GM19397 (cell line): Measurements from ENCODE around the gene BFSP2.
A peak's percentile ranks its signal among the peaks of the same experiment; 100 is the strongest.

Experiments used
- ATAC-seq: cut with Tn5 transposase; IDR thresholded peaks from one replicate; pipeline ENCODE4 v1.9.1; 2021; ENCODE audit warnings: mild to moderate bottlenecking, moderate library complexity; ENCODE audit not compliant: unreplicated experiment

The BFSP2 gene

DNA sequence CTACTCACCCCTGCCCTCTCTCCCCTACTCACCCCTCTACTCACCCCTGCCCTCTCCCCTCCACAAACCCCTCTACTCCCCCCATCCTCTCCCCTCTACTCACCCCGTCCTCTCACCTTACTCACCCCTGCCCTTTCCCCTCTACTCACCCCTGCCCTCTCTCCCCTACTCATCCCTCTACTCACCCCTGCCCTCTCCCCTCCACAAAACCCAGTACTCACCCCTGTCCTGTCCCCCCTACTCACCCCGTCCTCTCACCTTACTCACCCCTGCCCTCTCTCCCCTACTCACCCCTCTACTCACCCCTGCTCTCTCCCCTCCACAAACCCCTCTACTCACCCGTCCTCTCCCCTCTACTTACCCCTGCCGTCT lies 14.2 kb downstream of the BFSP2 start:
- ATAC-seq, result no peak

DNA sequence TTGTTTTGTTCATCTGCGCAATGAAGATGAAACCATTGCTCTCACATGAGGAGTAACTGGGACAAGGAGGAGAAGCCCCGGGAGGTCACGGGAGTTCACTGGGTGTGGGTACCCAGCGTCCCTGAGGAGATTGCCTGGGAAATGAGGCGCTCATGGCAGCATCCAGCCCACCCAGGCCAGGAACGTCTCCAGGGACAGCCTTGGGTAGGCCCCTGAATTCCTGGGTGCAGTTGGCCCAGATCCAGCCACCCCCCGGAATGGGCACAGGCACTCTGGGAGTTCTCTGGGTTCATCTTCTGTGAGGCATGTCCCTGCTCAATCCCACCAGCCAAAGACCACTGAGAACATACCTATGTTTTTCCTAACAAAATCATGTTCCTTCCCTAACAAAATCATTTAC lies 18.5 kb downstream of the BFSP2 start:
- no peak for ATAC-seq

DNA sequence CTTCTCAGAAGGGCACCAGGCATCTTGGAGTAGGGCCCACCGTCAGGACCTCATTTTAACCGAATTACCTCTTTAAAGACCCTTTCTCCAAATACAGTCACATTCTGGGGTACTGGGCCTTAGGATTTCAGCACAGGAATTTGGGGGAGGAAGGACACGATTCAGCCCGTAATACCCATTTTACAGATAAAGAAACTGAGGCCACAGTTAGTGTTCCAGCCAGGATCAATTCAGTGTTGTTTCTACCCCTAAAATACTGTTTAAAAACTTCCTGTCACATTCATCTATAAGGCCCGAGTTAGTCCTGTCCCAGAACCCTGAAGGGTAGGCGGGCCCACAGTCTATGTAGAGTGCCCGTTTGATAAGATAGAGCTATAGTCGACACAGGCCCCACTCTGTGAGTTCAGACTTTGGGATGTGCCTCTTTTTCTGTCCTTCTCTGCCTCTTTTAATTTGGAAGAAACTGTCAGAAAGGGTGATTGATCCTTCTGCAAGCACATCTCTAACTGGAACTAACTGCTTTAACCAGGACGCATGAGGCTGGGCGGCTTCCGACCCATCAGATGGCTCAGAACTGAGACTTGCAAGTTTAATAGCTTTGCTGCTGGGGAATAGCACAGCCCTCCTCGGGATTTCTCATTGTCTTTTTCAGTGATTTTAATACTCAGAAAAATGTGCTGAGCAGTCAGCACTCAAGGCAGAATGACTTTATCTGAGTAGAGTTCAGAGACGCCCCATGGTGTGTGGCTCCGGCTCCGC lies 19.5 kb downstream of the BFSP2 start:
- no peak for ATAC-seq

DNA sequence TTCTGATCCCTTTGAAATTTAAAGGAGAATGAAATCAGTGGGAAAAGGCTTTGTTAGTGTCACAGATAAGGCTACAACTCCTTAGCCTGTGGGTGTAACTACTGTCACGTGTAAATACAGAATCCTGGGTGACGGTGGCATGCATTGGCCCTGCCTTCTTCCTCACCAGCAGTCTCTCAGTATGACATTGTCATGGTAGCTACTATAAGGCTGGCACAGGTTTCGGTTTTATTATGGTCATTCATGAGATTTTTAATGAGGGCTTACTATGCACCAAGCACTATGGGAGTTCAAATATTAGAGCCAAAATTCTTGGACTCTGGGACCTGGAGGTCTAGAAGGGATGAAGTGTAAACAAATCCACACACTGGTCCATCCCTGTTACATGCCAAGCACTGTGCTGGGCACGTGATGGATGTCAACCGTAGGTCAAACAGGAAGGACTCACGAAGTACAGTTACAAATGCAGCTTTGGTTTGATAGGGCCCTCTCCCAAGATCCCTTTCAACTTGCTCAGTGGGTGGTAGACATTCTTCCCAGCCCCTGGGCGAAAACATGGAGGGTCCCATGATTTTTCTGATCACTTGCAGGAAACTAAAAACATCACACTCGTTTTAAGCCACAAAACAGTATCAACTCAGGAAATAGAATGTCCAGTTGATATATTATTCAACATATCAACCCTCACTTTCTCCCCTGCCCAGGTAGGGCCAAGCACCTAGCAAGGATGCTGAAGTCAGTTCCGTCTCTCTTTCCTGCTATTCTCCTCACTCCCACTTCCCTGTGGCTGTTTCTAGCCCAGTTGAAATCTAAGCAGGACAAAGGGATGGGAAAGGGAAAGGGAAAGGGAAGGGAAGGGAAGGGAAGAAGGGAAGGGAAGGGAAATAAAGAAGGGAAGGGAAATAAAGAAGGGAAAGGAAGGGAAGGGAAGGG lies 25.3 kb downstream of the BFSP2 start:
- no peak for ATAC-seq

- ATAC-seq, result no peak
Measured at GRCh38 chr3:133425898-133426297, 26.0 kb downstream of the BFSP2 start.

GRCh38 chr3:133426721-133427120 lies 26.9 kb downstream of the BFSP2 start:
- no peak for ATAC-seq

DNA sequence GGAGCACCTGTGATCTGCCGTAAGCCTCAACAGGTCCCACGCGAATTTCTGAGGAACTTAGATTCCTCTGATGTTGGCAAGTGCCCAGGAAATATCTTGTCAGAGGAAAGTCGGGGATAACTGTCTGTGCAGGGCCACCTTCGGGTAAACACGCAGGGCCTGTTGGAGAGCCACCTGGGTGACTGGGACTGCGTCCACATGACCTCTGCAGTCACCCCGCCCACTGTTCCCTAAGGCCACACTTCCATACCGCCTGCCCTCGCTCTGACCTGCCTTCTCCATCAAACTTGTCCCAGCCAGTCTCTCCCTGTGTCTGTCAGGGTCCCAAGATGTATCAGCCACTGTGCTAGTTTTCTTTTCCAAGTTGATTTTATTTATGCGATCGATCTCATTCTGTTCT lies 28.7 kb downstream of the BFSP2 start:
- no peak for ATAC-seq

DNA sequence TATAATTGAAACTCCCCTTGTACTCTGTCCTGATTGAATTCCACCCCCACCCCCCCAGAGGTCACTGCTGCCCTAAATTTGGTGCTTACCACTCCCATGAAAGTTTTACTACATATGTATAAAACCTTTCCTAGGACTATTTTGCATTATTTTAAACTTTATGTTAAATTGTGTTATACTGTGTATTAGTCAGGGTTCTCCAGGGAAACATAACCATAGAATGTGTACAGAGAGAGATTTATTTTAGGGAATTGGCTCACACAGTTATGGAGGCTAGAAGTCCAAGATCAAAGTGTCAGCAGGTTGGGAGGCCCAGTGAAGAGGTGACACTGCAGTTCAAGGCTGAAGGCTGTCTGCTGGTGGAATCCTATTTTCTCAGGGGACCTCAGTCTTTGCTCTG lies 29.2 kb downstream of the BFSP2 start:
- no peak for ATAC-seq

DNA sequence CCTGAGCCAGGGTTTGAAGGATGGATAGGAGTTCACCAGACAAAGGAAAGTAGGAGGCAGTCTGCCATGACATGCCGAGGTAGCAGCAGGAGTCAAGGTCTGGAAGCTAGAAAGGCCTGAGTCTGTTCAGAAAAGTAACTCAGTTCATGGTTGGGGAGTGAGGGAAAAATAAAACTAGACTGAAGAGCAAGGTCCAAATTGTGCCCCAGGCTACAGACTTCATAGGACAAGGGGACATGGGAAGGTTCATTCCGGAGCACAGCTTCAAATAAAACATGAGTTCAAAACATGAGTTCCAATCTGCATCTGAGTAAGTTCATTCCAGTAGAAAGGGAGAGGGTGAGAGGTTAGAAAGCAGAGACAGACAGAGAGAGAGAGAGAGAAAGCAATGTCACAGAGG lies 39.7 kb downstream of the BFSP2 start:
- no peak for ATAC-seq

- no peak for ATAC-seq
Measured at GRCh38 chr3:133440652-133441051, 40.8 kb downstream of the BFSP2 start.

GRCh38 chr3:133441867-133442270 lies 42.0 kb downstream of the BFSP2 start:
- peak; percentile 58 for ATAC-seq

DNA sequence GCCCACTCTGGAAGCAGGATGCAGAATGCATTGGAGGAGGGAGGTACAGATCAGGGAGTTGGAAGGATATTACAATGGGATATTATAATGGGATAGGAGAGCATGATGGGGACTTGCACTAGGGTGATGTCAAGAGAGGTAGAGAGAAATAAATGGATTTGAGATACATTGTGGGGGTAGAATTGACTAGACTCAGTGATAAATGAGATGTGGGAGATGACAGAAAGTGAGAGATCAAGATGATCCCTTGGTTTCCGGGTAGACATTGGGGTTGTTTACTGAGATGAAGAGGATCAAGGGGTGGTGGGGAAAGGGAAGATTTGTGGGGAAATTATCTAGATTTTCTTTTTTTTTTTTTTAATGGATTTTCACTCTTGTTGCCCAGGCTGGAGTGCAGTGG lies 42.7 kb downstream of the BFSP2 start:
- no peak for ATAC-seq

- ATAC-seq, result no peak
Measured at GRCh38 chr3:133443649-133444422, 44.0 kb downstream of the BFSP2 start.

DNA sequence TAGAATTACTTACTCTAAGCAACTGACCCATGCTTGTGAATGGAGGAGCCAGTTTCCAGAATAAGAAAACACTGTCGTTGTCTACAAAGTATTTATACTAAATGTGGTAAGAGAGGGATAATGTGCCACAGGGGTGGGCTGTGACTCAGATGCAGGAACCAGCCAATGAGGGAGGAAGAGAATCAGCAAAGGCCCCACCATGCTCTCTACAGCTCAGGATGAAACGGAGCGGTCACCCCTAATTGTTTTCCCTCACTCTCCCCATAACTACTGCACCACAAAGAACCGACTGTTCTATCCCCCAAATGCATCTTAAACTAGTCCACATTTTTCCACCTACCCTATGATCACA lies 44.5 kb downstream of the BFSP2 start:
- no peak for ATAC-seq

GRCh38 chr3:133445108-133445507 lies 45.3 kb downstream of the BFSP2 start:
- ATAC-seq, result no peak

DNA sequence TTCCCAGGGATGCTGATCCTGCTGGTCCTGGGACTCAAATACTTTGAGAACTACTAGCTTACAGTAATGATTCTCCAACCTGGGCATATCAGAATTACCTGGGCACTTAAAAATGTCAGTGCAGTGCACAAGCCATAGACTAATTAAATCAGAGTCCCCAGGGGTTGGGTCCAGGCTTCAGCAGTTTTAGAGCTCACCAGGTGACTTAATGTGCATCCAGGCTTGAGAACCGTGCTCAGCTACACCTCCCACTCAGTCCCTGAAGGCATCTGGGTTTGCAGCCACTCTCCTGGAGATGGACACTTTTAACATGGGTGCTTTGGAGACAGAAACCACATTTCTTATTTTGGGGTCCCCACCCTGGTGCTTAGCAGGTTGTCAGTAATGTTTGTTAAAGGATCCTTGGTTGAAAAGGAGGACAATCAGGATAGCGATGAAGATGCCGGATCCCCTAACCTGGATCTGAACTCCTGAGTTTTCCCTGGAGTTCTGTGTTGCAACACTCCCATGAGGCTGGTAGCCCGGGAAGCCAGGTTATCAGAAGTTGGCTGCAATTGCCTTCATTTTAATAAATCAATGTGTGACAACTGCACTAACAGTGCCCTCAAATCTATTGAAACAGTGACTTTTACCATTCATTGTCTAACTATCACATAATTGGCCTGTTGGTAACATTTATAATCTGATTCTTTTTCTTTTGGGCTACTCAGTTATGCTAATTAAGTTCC lies 48.1 kb downstream of the BFSP2 start:
- ATAC-seq, result no peak

- ATAC-seq, result peak; percentile 93
Measured at GRCh38 chr3:133448478-133449122, 48.7 kb downstream of the BFSP2 start.

DNA sequence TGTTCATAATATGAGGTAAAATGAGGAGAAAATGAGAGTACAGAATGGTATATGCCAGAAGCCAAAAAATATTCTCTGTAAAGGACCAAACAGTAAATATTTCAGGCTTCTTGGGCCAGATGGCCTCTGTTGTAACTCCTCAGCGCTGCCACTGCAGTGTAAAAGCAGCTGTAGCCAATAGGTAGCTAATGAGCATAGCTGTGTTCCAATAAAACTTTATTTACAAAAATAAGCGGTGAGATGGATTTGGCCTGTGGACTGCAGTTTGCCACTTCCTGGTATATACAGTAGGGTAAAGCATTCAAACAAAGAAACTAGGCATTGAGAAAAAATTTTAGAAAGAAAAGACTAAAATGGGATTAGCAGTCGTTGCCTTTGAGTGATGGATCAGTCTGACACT lies 51.5 kb downstream of the BFSP2 start:
- no peak for ATAC-seq

- no peak for ATAC-seq
Measured at GRCh38 chr3:133452641-133453319, 52.9 kb downstream of the BFSP2 start.

GRCh38 chr3:133453383-133453782 lies 53.5 kb downstream of the BFSP2 start:
- no peak for ATAC-seq
